ENCODE data around the gene PLCB4. TPM values are rescaled to one million over a fixed set of nuclear protein-coding genes. Genes with fewer than 3 reads are reported as not detected.

Gene PLCB4
- polyA plus RNA-seq, 1 donor, result 4.7 TPM

GRCh38 chr20:9102456-9102855, 33.6 kb downstream of the PLCB4 start:
- DNase-seq (ENCODE audit: low read depth), result no peak

- no peak for DNase-seq (ENCODE audit: low read depth)
These were observed 35.1 kb downstream of the PLCB4 start for GRCh38 chr20:9103955-9104354.

GRCh38 chr20:9108260-9108659, 39.4 kb downstream of the PLCB4 start:
- DNase-seq (ENCODE audit: low read depth), result no peak

GRCh38 chr20:9109566-9109965, 40.7 kb downstream of the PLCB4 start:
- DNase-seq (ENCODE audit: low read depth), result no peak

- DNase-seq (ENCODE audit: low read depth), result no peak
These were observed 41.5 kb downstream of the PLCB4 start for GRCh38 chr20:9110365-9110764.

GRCh38 chr20:9110916-9111432, 42.1 kb downstream of the PLCB4 start:
- no peak for DNase-seq (ENCODE audit: low read depth)

GRCh38 chr20:9112541-9113515, 43.9 kb downstream of the PLCB4 start:
- DNase-seq (ENCODE audit: low read depth), result no peak

- no peak for DNase-seq (ENCODE audit: low read depth)
These were observed 45.8 kb downstream of the PLCB4 start for GRCh38 chr20:9114709-9115108.

GRCh38 chr20:9117548-9117947, 48.7 kb downstream of the PLCB4 start:
- no peak for DNase-seq (ENCODE audit: low read depth)

- DNase-seq (ENCODE audit: low read depth), result no peak
These were observed 50.9 kb downstream of the PLCB4 start for GRCh38 chr20:9119776-9120175.

- no peak for DNase-seq (ENCODE audit: low read depth)
These were observed 52.3 kb downstream of the PLCB4 start for GRCh38 chr20:9121211-9121610.

GRCh38 chr20:9122571-9122970, 53.7 kb downstream of the PLCB4 start:
- DNase-seq (ENCODE audit: low read depth), result no peak

- no peak for DNase-seq (ENCODE audit: low read depth)
These were observed 57.6 kb downstream of the PLCB4 start for GRCh38 chr20:9126527-9126926.

GRCh38 chr20:9128568-9128967, 59.7 kb downstream of the PLCB4 start:
- no peak for DNase-seq (ENCODE audit: low read depth)

GRCh38 chr20:9129756-9130155, 60.9 kb downstream of the PLCB4 start:
- no peak for DNase-seq (ENCODE audit: low read depth)

GRCh38 chr20:9130521-9130920, 61.6 kb downstream of the PLCB4 start:
- peak; percentile 34 for DNase-seq (ENCODE audit: low read depth)

GRCh38 chr20:9131841-9132240, 63.0 kb downstream of the PLCB4 start:
- no peak for DNase-seq (ENCODE audit: low read depth)

- DNase-seq (ENCODE audit: low read depth), result no peak
These were observed 65.5 kb downstream of the PLCB4 start for GRCh38 chr20:9134346-9134745.

- no peak for DNase-seq (ENCODE audit: low read depth)
These were observed 67.2 kb downstream of the PLCB4 start for GRCh38 chr20:9136114-9136513.

GRCh38 chr20:9137001-9137400, 68.1 kb downstream of the PLCB4 start:
- DNase-seq (ENCODE audit: low read depth), result no peak

GRCh38 chr20:9139106-9139833, 70.4 kb downstream of the PLCB4 start:
- no peak for DNase-seq (ENCODE audit: low read depth)

GRCh38 chr20:9140162-9140760, 71.4 kb downstream of the PLCB4 start:
- DNase-seq (ENCODE audit: low read depth), result no peak
